Measurements from ENCODE around the gene PRKCH.

PRKCH gene

DNA sequence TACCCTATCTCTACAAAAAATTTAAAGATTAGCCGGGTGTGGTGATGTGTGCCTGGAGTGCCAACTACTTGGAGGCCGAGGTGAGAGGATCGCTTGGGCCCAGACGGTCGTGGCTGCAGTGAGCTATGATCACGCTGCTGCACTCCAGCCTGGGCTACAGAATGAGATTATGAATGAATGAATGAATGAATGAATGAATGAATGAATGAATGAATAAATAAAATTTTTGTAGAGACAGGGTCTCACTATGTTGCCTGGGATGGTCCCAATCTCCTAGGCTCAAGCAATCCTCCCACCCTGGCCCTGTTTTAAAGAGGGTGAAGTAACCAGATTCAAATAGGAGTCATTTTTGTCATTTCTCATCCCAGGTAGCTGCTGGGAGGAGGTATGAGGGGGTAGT lies 197.7 kb downstream of the PRKCH start:
- TF ChIP-seq, protein P1, sequence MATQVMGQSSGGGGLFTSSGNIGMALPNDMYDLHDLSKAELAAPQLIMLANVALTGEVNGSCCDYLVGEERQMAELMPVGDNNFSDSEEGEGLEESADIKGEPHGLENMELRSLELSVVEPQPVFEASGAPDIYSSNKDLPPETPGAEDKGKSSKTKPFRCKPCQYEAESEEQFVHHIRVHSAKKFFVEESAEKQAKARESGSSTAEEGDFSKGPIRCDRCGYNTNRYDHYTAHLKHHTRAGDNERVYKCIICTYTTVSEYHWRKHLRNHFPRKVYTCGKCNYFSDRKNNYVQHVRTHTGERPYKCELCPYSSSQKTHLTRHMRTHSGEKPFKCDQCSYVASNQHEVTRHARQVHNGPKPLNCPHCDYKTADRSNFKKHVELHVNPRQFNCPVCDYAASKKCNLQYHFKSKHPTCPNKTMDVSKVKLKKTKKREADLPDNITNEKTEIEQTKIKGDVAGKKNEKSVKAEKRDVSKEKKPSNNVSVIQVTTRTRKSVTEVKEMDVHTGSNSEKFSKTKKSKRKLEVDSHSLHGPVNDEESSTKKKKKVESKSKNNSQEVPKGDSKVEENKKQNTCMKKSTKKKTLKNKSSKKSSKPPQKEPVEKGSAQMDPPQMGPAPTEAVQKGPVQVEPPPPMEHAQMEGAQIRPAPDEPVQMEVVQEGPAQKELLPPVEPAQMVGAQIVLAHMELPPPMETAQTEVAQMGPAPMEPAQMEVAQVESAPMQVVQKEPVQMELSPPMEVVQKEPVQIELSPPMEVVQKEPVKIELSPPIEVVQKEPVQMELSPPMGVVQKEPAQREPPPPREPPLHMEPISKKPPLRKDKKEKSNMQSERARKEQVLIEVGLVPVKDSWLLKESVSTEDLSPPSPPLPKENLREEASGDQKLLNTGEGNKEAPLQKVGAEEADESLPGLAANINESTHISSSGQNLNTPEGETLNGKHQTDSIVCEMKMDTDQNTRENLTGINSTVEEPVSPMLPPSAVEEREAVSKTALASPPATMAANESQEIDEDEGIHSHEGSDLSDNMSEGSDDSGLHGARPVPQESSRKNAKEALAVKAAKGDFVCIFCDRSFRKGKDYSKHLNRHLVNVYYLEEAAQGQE (IDR thresholded peaks at IDR 0.05; ENCODE audit: insufficient read depth in 1 of 2, low read depth in 2 of 2, low read length in 2 of 2), result no peak
- TF ChIP-seq SIN3A (IDR thresholded peaks at IDR 0.05; ENCODE audit: borderline replicate concordance, insufficient read depth, low read length) (no peak), FOXP2 (optimal IDR thresholded peaks at IDR 0.05; ENCODE audit: borderline replicate concordance, extremely low read depth, extremely low read length, insufficient read depth) (no peak), TAF1 (IDR thresholded peaks at IDR 0.05; ENCODE audit: borderline replicate concordance, insufficient read depth, low read length) (no peak), POLR2AphosphoS5 (IDR thresholded peaks at IDR 0.05; ENCODE audit: low read depth, low read length) (no peak)

DNA sequence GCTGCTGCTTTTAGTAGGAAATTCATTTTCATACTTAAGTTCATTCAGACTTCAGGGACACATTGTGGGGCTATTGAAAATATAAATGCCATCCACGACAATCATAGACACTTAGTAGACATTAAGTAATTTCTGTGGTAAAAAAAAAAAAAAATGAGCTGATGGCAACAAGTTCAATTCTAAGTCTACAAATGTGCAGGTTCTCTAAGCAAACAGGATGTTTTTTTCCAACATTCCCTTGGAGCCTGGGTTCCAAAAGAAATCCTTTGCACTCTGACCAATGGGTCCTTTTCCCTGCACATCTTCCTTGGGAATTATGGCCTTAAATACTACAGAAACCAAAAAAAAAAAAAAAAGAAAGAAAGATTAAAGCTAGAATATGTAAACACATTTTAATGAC lies 198.4 kb downstream of the PRKCH start:
- TF ChIP-seq SIN3A (IDR thresholded peaks at IDR 0.05; ENCODE audit: borderline replicate concordance, insufficient read depth, low read length) (no peak), TAF1 (IDR thresholded peaks at IDR 0.05; ENCODE audit: borderline replicate concordance, insufficient read depth, low read length) (no peak), POLR2AphosphoS5 (IDR thresholded peaks at IDR 0.05; ENCODE audit: low read depth, low read length) (no peak), FOXP2 (optimal IDR thresholded peaks at IDR 0.05; ENCODE audit: borderline replicate concordance, extremely low read depth, extremely low read length, insufficient read depth) (no peak)
- TF ChIP-seq, protein P1 (IDR thresholded peaks at IDR 0.05; ENCODE audit: insufficient read depth in 1 of 2, low read depth in 2 of 2, low read length in 2 of 2), result no peak

DNA sequence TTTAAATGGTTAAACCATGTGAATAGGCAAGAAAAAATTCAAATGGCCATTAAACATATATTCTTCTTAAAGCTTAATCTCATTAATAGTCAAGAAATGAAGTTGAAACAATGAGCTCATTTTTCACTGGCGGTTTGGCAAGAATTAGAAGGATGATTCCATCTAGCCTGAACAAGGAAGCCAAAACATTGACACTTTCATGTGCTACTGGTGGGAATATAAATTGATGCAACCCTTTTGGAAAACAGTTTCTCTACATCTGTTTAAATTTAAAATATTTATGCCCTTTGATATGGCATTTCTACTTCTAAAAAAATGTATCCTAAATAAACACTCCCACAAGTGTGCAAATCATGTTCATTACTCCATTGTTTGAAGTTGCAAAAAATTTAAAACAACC lies 199.2 kb downstream of the PRKCH start:
- no peak for TF ChIP-seq TAF1 (IDR thresholded peaks at IDR 0.05; ENCODE audit: borderline replicate concordance, insufficient read depth, low read length)
- TF ChIP-seq POLR2AphosphoS5 (IDR thresholded peaks at IDR 0.05; ENCODE audit: low read depth, low read length), result no peak
- TF ChIP-seq, protein P1 (IDR thresholded peaks at IDR 0.05; ENCODE audit: insufficient read depth in 1 of 2, low read depth in 2 of 2, low read length in 2 of 2), result no peak
- TF ChIP-seq FOXP2 (optimal IDR thresholded peaks at IDR 0.05; ENCODE audit: borderline replicate concordance, extremely low read depth, extremely low read length, insufficient read depth), result no peak
- no peak for TF ChIP-seq SIN3A (IDR thresholded peaks at IDR 0.05; ENCODE audit: borderline replicate concordance, insufficient read depth, low read length)

DNA sequence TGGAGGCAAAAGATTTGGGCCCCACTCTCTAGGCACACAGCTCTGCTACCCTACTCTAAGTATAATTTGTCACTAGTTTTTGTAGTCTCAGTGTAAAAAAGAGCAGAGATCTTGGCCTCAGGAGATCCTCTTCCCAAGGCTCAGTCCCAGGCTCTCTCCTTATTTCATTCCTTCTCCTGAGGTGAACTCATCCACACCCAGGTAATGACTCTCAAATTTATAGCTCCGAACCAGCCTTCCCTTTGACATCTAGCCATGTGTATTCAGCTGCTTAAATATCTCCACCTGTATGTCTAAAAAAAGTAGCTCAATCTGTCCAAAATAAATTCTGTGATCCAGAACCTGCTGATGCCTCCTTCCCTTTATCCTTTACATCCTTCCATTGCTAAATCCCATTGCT lies 200.4 kb downstream of the PRKCH start:
- TF ChIP-seq POLR2AphosphoS5 (IDR thresholded peaks at IDR 0.05; ENCODE audit: low read depth, low read length) (no peak), SIN3A (IDR thresholded peaks at IDR 0.05; ENCODE audit: borderline replicate concordance, insufficient read depth, low read length) (no peak), FOXP2 (optimal IDR thresholded peaks at IDR 0.05; ENCODE audit: borderline replicate concordance, extremely low read depth, extremely low read length, insufficient read depth) (no peak), TAF1 (IDR thresholded peaks at IDR 0.05; ENCODE audit: borderline replicate concordance, insufficient read depth, low read length) (no peak)
- TF ChIP-seq, protein P1 (IDR thresholded peaks at IDR 0.05; ENCODE audit: insufficient read depth in 1 of 2, low read depth in 2 of 2, low read length in 2 of 2), result no peak

DNA sequence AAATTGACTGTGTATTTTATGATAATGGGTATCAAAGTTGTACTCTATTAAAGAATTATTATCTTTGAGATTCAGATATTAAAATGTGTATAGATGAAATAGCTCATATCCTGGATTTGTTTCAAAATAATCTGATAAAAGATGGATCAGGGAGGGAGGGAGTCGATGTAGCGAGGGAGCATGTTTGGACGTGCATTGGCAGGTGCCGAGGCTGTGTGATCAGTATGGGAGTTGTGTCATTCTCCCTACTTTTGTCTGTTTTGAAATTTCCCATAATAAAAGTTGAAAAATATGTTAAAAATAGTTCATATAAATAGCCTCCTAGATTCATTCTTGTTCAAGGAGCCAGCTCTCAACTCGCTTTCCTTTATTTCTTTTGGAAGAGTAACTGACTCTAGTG lies 202.4 kb downstream of the PRKCH start:
- no peak for TF ChIP-seq TAF1 (IDR thresholded peaks at IDR 0.05; ENCODE audit: borderline replicate concordance, insufficient read depth, low read length)
- TF ChIP-seq POLR2AphosphoS5 (IDR thresholded peaks at IDR 0.05; ENCODE audit: low read depth, low read length), result no peak
- TF ChIP-seq SIN3A (IDR thresholded peaks at IDR 0.05; ENCODE audit: borderline replicate concordance, insufficient read depth, low read length), result no peak
- no peak for TF ChIP-seq FOXP2 (optimal IDR thresholded peaks at IDR 0.05; ENCODE audit: borderline replicate concordance, extremely low read depth, extremely low read length, insufficient read depth)
- TF ChIP-seq, protein P1 (IDR thresholded peaks at IDR 0.05; ENCODE audit: insufficient read depth in 1 of 2, low read depth in 2 of 2, low read length in 2 of 2), result no peak
